PC-3 (cell line): ENCODE measurements around the gene TNFRSF18. TPM values are rescaled to one million over a fixed set of nuclear protein-coding genes. Genes with fewer than 3 reads are reported as not detected.

Experiments
- ATAC-seq: fragments of 200-7000 bp; cut with Tn5 transposase; 2 replicates; pipeline ENCODE4 v1.9.1; 2020; ENCODE audit warnings: mild to moderate bottlenecking, moderate library complexity
- BruUV-seq: library from RNA; stranded (reverse); fragments of 400-500 nt; replicated peaks from 2 replicates; lab custom pipeline; 2021; lab: Mats Ljungman, UMichigan
- CTCF ChIA-PET: fragments of 300-600 bp; sonication (Branson Sonifier 250); formaldehyde crosslinking; loops from one replicate; lab custom pipeline; 2022; ENCODE audit warnings: antibody characterized with exemption; lab: Charles Lee
- POLR2A ChIA-PET: fragments of 300-600 bp; sonication (Branson Sonifier 250); formaldehyde crosslinking; loops from one replicate; lab custom pipeline; 2022; ENCODE audit warnings: antibody characterized with exemption; ENCODE audit not compliant: unreplicated experiment; lab: Charles Lee
- DNase-seq: peaks from one replicate; pipeline ENCODE4 v3.0.0-alpha.2; 2015
- H2AFZ ChIP-seq: fragments of 300-600 bp; sonication (generic); 2 replicates; pipeline ENCODE4 v1.6.0; 2016; ENCODE audit warnings: antibody characterized with exemption, low read length
- H3F3A ChIP-seq: fragments of 300-600 bp; sonication (generic); one replicate; pipeline ENCODE4 v1.6.0; 2017; ENCODE audit warnings: antibody characterized with exemption, low read length, control low read depth, mild to moderate bottlenecking; ENCODE audit not compliant: unreplicated experiment
- H3K27ac ChIP-seq: fragments of 300-600 bp; sonication (generic); 2 replicates; pipeline ENCODE4 v1.5.1; 2016; ENCODE audit warnings: mild to moderate bottlenecking, low read length
- H3K27me3 ChIP-seq: fragments of 300-600 bp; sonication (generic); 2 replicates; pipeline ENCODE4 v1.6.1; 2016; ENCODE audit warnings: low read length, mixed read lengths
- H3K36me3 ChIP-seq: fragments of 300-600 bp; sonication (generic); 2 replicates; pipeline ENCODE4 v1.6.1; 2016; ENCODE audit warnings: low read depth, mixed run types, low read length, mixed read lengths
- H3K4me1 ChIP-seq: fragments of 300-600 bp; sonication (generic); 2 replicates; pipeline ENCODE4 v1.5.1; 2016; ENCODE audit warnings: low read length; ENCODE audit not compliant: insufficient read depth
- H3K4me2 ChIP-seq: fragments of 300-600 bp; sonication (generic); 2 replicates; pipeline ENCODE4 v1.6.0; 2016; ENCODE audit warnings: low read length
- H3K4me3 ChIP-seq: fragments of 300-600 bp; sonication (generic); 2 replicates; pipeline ENCODE4 v1.5.1; 2016; ENCODE audit warnings: mild to moderate bottlenecking, low read length, mixed read lengths
- H3K79me2 ChIP-seq: fragments of 300-600 bp; sonication (generic); 2 replicates; pipeline ENCODE4 v1.6.1; 2017; ENCODE audit warnings: low read length, mixed read lengths
- H3K9ac ChIP-seq: fragments of 300-600 bp; sonication (generic); 2 replicates; pipeline ENCODE4 v1.6.0; 2016; ENCODE audit warnings: mild to moderate bottlenecking, low read length
- H3K9me2 ChIP-seq: fragments of 300-600 bp; sonication (generic); replicated peaks from 2 replicates; pipeline ENCODE4 v1.6.1; 2016; ENCODE audit warnings: mixed run types, low read length, mixed read lengths
- H3K9me3 ChIP-seq: fragments of 300-600 bp; sonication (generic); 2 replicates; pipeline ENCODE4 v1.6.1; 2016; ENCODE audit warnings: low read length, mixed read lengths
- H4K20me1 ChIP-seq: fragments of 300-600 bp; sonication (generic); 2 replicates; pipeline ENCODE4 v1.6.1; 2016; ENCODE audit warnings: low read length, mixed read lengths
- CTCF ChIP-seq: fragments of 300-600 bp; sonication (generic); conservative IDR thresholded peaks from 2 replicates; pipeline ENCODE4 v1.5.1; 2017; ENCODE audit warnings: antibody characterized with exemption, low read depth, mild to moderate bottlenecking, low read length
- EZH2 ChIP-seq: fragments of 300-600 bp; sonication (generic); IDR thresholded peaks from one replicate; pipeline ENCODE4 v1.6.1; 2017; ENCODE audit warnings: antibody characterized with exemption, mild to moderate bottlenecking, low read length; ENCODE audit not compliant: unreplicated experiment
- EZH2phosphoT487 ChIP-seq: fragments of 300-600 bp; sonication (generic); IDR thresholded peaks from 2 replicates; pipeline ENCODE4 v1.6.1; 2018; ENCODE audit warnings: mild to moderate bottlenecking, antibody characterized with exemption, low read length, borderline replicate concordance
- intact Hi-C: fragments of 100-400 bp; cut with micrococcal nuclease; formaldehyde crosslinking; loops from 2 replicates; pipeline ENCODE4 v1.9.0; 2023
- total RNA-seq: library from RNA; depleted of rRNA; stranded (reverse); fragments of >200 nt; gene quantifications from 2 replicates; pipeline ENCODE4 v1.2.3, GENCODE V29; 2014

TNFRSF18 gene
- total RNA-seq, 1 experiment from 2014 or later = 87.2 TPM

GRCh38 chr1:1203561-1204424 is 2.6 kb downstream of the TNFRSF18 start:
- Histone ChIP-seq H3K4me1 (peaks cover 25% of the 10 kb centered on the region), H3K9me3 (no peaks in the 10 kb centered on the region), H3K9me2 (no peaks in the 10 kb centered on the region), H3K79me2 (peaks cover 12% of the 10 kb centered on the region), H3K9ac (no peak overlapping the region), H3K27me3 (no peaks in the 10 kb centered on the region), H3K4me2 (no peak overlapping the region), H3K36me3 (no peaks in the 10 kb centered on the region), H3K27ac (no peak overlapping the region), H2AFZ (no peak overlapping the region), H4K20me1 (no peaks in the 10 kb centered on the region), H3F3A (no peaks in the 10 kb centered on the region), H3K4me3 (no peak overlapping the region)
- ChIA-PET CTCF (no interaction called here), POLR2A (no interaction called here)
- intact Hi-C loops = no loop called here
- BruUV-seq = no TSS peak
- ATAC-seq = no peak
- no peak for DNase-seq
- TF ChIP-seq EZH2phosphoT487 = no peak
- no peak for TF ChIP-seq CTCF
- TF ChIP-seq EZH2 = no peak

- H3K4me2 ChIP-seq = no peak overlapping the region
- H3K27me3 ChIP-seq = no peaks in the 10 kb centered on the region
- no peaks in the 10 kb centered on the region for H4K20me1 ChIP-seq
- TF ChIP-seq EZH2phosphoT487 = no peak
- TF ChIP-seq CTCF = no peak
- no peak for TF ChIP-seq EZH2
- no peak overlapping the region for H3K9ac ChIP-seq
- H3K9me3 ChIP-seq = no peaks in the 10 kb centered on the region
- ATAC-seq (no peak), DNase-seq (no peak)
- BruUV-seq = no TSS peak
- H2AFZ ChIP-seq = no peak overlapping the region
- CTCF ChIA-PET = no interaction called here
- peaks cover 12% of the 10 kb centered on the region for H3K79me2 ChIP-seq
- H3K27ac ChIP-seq = no peak overlapping the region
- intact Hi-C loops = no loop called here
- no peaks in the 10 kb centered on the region for H3K36me3 ChIP-seq
- POLR2A ChIA-PET = no interaction called here
- H3K4me1 ChIP-seq = peaks cover 19% of the 10 kb centered on the region
- H3K9me2 ChIP-seq = no peaks in the 10 kb centered on the region
- H3K4me3 ChIP-seq = no peak overlapping the region
- no peaks in the 10 kb centered on the region for H3F3A ChIP-seq
Measured at GRCh38 chr1:1202831-1203560, 3.4 kb downstream of the TNFRSF18 start.
